Hepatocyte (in vitro differentiated cells): ENCODE measurements around the gene PEX7. TPM values are rescaled to one million over a fixed set of nuclear protein-coding genes. Genes with fewer than 3 reads are reported as not detected.

ENCODE experiments used
- DNase-seq: peaks from one replicate; pipeline ENCODE4 v3.0.0-alpha.2; 2016; ENCODE audit warnings: low spot score
- H2AFZ ChIP-seq: fragments of 200-600 bp; sonication (generic); 2 replicates; pipeline ENCODE4 v1.6.0; 2016; ENCODE audit warnings: antibody characterized with exemption, mild to moderate bottlenecking
- H3K27ac ChIP-seq: fragments of 200-600 bp; sonication (generic); 2 replicates; pipeline ENCODE4 v1.5.1; 2016; ENCODE audit warnings: mild to moderate bottlenecking
- H3K27me3 ChIP-seq: fragments of 200-600 bp; sonication (generic); 2 replicates; pipeline ENCODE4 v1.6.1; 2016
- H3K36me3 ChIP-seq: fragments of 200-600 bp; sonication (generic); replicated peaks from 2 replicates; pipeline ENCODE4 v1.5.1; 2016; ENCODE audit warnings: low read depth; ENCODE audit not compliant: insufficient read depth
- H3K4me1 ChIP-seq: fragments of 200-600 bp; sonication (generic); 2 replicates; pipeline ENCODE4 v1.5.1; 2016; ENCODE audit warnings: mild to moderate bottlenecking, moderate library complexity; ENCODE audit not compliant: insufficient read depth
- H3K4me2 ChIP-seq: fragments of 200-600 bp; sonication (generic); 2 replicates; pipeline ENCODE4 v1.6.0; 2016
- H3K4me3 ChIP-seq: fragments of 200-600 bp; sonication (generic); 2 replicates; pipeline ENCODE4 v1.5.1; 2016; ENCODE audit warnings: mild to moderate bottlenecking
- H3K79me2 ChIP-seq: fragments of 200-600 bp; sonication (generic); 2 replicates; pipeline ENCODE4 v1.6.0; 2017; ENCODE audit warnings: mild to moderate bottlenecking
- H3K9me2 ChIP-seq: fragments of 200-600 bp; sonication (generic); replicated peaks from 2 replicates; pipeline ENCODE4 v1.6.0; 2017; ENCODE audit warnings: mild to moderate bottlenecking; ENCODE audit not compliant: insufficient read depth
- H3K9me3 ChIP-seq: fragments of 200-600 bp; sonication (generic); 2 replicates; pipeline ENCODE4 v1.5.1; 2016; ENCODE audit warnings: low read depth, mild to moderate bottlenecking
- H4K20me1 ChIP-seq: fragments of 200-600 bp; sonication (generic); 2 replicates; pipeline ENCODE4 v1.6.0; 2016; ENCODE audit warnings: mild to moderate bottlenecking; ENCODE audit not compliant: insufficient read depth, poor library complexity, severe bottlenecking
- CTCF ChIP-seq: fragments of 200-600 bp; sonication (generic); IDR thresholded peaks from 2 replicates; pipeline ENCODE4 v1.5.1; 2016; ENCODE audit warnings: antibody characterized with exemption, mild to moderate bottlenecking; ENCODE audit not compliant: poor library complexity
- EZH2 ChIP-seq: fragments of 200-600 bp; sonication (generic); IDR thresholded peaks from 2 replicates; pipeline ENCODE4 v1.6.1; 2016; ENCODE audit warnings: antibody characterized with exemption, mild to moderate bottlenecking, borderline replicate concordance
- EZH2phosphoT487 ChIP-seq: fragments of 200-600 bp; sonication (generic); IDR thresholded peaks from one replicate; pipeline ENCODE4 v1.6.1; 2018; ENCODE audit warnings: antibody characterized with exemption, mild to moderate bottlenecking, low read depth, moderate library complexity; ENCODE audit not compliant: unreplicated experiment, severe bottlenecking
- WGBS: methylation state at CpG from one replicate; pipeline ENCODE4 v1.1.6; 2016; ENCODE audit warnings: low lambda C conversion rate; ENCODE audit errors: missing lambda C conversion rate; 5-methylcytosine and 5-hydroxymethylcytosine counted together
- polyA plus RNA-seq: library from polyadenylated mRNA; unstranded; fragments of >200 nt; fragmentation: Nextera tagmentation; extraction: Ambion mirVana; gene quantifications from 2 replicates; pipeline ENCODE4 v1.2.1, GENCODE V29; 2016
- total RNA-seq: library from RNA; depleted of rRNA; stranded (reverse); fragments of >200 nt; gene quantifications from 2 replicates; pipeline ENCODE4 v1.2.3, GENCODE V29; 2014

The PEX7 gene
- total and polyA plus RNA-seq, 2 experiments from 2014 or later, result 9.6 to 15.6 TPM

- Histone ChIP-seq H3K36me3 (no peaks in the 10 kb centered on the region), H3K4me3 (no peak overlapping the region), H3K4me1 (no peaks in the 10 kb centered on the region), H3K27me3 (no peaks in the 10 kb centered on the region), H3K9me2 (no peaks in the 10 kb centered on the region), H3K27ac (no peak overlapping the region), H2AFZ (no peak overlapping the region), H3K4me2 (no peak overlapping the region), H4K20me1 (no peaks in the 10 kb centered on the region), H3K79me2 (no peaks in the 10 kb centered on the region), H3K9me3 (no peaks in the 10 kb centered on the region)
- WGBS, result 81% methylated on average over 1 of the region's 1 CpG
- DNase-seq, result no peak
- TF ChIP-seq EZH2phosphoT487, result no peak
- no peak for TF ChIP-seq CTCF
- TF ChIP-seq EZH2, result no peak
These were observed 40.2 kb upstream of the PEX7 start for GRCh38 chr6:136782021-136782770.

GRCh38 chr6:136783021-136783420 lies 39.4 kb upstream of the PEX7 start:
- Histone ChIP-seq H3K4me1 (no peaks in the 10 kb centered on the region), H3K36me3 (no peaks in the 10 kb centered on the region), H3K4me2 (no peak overlapping the region), H2AFZ (no peak overlapping the region), H3K4me3 (no peak overlapping the region), H3K9me3 (no peaks in the 10 kb centered on the region), H3K9me2 (no peaks in the 10 kb centered on the region), H3K79me2 (no peaks in the 10 kb centered on the region), H4K20me1 (no peaks in the 10 kb centered on the region), H3K27me3 (no peaks in the 10 kb centered on the region), H3K27ac (no peak overlapping the region)
- no peak for DNase-seq
- 98% methylated on average over 6 of the region's 6 CpGs for WGBS
- TF ChIP-seq CTCF (no peak), EZH2 (no peak), EZH2phosphoT487 (no peak)

GRCh38 chr6:136783495-136784270 lies 38.7 kb upstream of the PEX7 start:
- 91% methylated on average over 9 of the region's 9 CpGs for WGBS
- no peaks in the 10 kb centered on the region for H3K9me3 ChIP-seq
- H3K27ac ChIP-seq, result no peak overlapping the region
- TF ChIP-seq CTCF (no peak), EZH2 (no peak), EZH2phosphoT487 (no peak)
- H2AFZ ChIP-seq, result no peak overlapping the region
- H3K9me2 ChIP-seq, result no peaks in the 10 kb centered on the region
- H3K4me1 ChIP-seq, result no peaks in the 10 kb centered on the region
- H4K20me1 ChIP-seq, result no peaks in the 10 kb centered on the region
- DNase-seq, result no peak
- H3K27me3 ChIP-seq, result no peaks in the 10 kb centered on the region
- no peaks in the 10 kb centered on the region for H3K36me3 ChIP-seq
- H3K4me3 ChIP-seq, result no peak overlapping the region
- no peak overlapping the region for H3K4me2 ChIP-seq
- H3K79me2 ChIP-seq, result no peaks in the 10 kb centered on the region
